WERI-Rb-1 (cell line): ENCODE data around the gene PRSS8.
"Not testable (repeated sequence)": the region's sequence is repeated elsewhere in the genome, so short reads cannot be mapped to it uniquely, and the experiment has no call there.

Experiments used
- DNase-seq: peaks from one replicate; pipeline ENCODE4 v3.0.0-alpha.2; 2020
- H3K27ac ChIP-seq: fragments of 250-450 bp; sonication (Bioruptor Pico); 2 replicates; pipeline ENCODE4 v1.5.1; 2020; ENCODE audit warnings: mild to moderate bottlenecking, moderate library complexity
- H3K27me3 ChIP-seq: fragments of 250-450 bp; sonication (Bioruptor Pico); 2 replicates; pipeline ENCODE4 v1.5.1; 2021; ENCODE audit warnings: mild to moderate bottlenecking, low read depth, moderate library complexity; ENCODE audit not compliant: insufficient read depth, severe bottlenecking
- H3K36me3 ChIP-seq: fragments of 250-450 bp; sonication (Bioruptor Pico); 2 replicates; pipeline ENCODE4 v1.5.1; 2020; ENCODE audit warnings: mild to moderate bottlenecking, moderate library complexity
- H3K4me3 ChIP-seq: 2 replicates; pipeline ENCODE4 v1.5.1; 2011; ENCODE audit warnings: low read depth, mild to moderate bottlenecking, control low read depth, low read length
- H3K9me3 ChIP-seq: fragments of 250-450 bp; sonication (Bioruptor Pico); 2 replicates; pipeline ENCODE4 v1.5.1; 2021; ENCODE audit warnings: mild to moderate bottlenecking, moderate library complexity; ENCODE audit not compliant: severe bottlenecking
- TF ChIP-seq, protein P1 (sequence below): IDR thresholded peaks from 2 replicates; pipeline ENCODE4 v1.5.1; 2011; ENCODE audit warnings: low read depth, mild to moderate bottlenecking, control low read depth, inconsistent platforms, low read length

Gene PRSS8

DNA sequence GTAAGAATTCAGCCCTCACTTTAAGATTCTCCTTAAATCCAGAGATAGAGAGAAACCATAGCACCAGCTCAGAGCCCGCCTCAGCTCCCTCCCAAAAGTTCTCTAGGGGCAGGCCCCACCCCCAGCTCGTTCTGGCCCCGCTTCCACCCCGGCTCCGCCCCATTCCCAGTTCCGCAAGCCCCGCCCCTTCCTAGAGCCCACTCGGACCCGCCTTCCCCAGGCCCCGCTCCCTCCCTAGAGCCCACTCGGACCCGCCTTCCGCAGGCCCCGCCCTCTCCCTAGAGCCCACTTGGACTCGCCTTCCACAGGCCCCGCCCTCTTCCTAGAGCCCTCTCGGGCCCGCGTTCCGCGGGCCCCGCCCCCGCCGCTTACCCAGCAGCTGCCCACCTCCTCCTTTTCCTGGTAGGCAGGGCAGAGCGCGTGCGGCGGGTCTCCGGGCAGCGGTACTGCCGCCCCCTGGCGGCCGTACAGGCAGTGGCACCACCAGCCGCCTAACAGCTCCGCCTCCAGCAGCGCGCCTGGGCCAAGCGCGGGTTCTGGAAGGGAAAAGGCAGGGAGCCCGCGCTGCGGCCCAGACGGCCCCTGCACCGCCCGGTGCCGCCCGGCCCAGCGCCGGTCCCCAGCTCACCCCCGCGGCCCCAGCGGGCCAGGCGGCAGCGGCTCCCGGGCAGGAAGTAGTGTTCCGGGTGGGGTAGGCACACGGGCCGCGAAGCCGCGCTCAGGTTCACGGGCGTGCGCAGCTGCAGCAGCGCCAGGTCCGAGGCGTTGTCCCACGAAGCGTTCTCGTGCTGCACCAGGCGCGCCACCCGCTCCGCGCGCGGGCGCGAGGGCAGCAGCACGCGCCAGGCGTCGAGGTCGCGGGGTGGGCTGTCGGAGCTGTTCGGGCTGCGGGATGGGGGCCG, 6.8 kb upstream of the PRSS8 start:
- Histone ChIP-seq H3K36me3 (no peaks in the 10 kb centered on the region), H3K27me3 (no peaks in the 10 kb centered on the region), H3K4me3 (peak overlapping the region; percentile 28), H3K9me3 (no peaks in the 10 kb centered on the region), H3K27ac (peak overlapping the region; percentile 74)
- peak; percentile 99 for DNase-seq
- TF ChIP-seq, protein P1, sequence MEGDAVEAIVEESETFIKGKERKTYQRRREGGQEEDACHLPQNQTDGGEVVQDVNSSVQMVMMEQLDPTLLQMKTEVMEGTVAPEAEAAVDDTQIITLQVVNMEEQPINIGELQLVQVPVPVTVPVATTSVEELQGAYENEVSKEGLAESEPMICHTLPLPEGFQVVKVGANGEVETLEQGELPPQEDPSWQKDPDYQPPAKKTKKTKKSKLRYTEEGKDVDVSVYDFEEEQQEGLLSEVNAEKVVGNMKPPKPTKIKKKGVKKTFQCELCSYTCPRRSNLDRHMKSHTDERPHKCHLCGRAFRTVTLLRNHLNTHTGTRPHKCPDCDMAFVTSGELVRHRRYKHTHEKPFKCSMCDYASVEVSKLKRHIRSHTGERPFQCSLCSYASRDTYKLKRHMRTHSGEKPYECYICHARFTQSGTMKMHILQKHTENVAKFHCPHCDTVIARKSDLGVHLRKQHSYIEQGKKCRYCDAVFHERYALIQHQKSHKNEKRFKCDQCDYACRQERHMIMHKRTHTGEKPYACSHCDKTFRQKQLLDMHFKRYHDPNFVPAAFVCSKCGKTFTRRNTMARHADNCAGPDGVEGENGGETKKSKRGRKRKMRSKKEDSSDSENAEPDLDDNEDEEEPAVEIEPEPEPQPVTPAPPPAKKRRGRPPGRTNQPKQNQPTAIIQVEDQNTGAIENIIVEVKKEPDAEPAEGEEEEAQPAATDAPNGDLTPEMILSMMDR = peak; percentile 91

DNA sequence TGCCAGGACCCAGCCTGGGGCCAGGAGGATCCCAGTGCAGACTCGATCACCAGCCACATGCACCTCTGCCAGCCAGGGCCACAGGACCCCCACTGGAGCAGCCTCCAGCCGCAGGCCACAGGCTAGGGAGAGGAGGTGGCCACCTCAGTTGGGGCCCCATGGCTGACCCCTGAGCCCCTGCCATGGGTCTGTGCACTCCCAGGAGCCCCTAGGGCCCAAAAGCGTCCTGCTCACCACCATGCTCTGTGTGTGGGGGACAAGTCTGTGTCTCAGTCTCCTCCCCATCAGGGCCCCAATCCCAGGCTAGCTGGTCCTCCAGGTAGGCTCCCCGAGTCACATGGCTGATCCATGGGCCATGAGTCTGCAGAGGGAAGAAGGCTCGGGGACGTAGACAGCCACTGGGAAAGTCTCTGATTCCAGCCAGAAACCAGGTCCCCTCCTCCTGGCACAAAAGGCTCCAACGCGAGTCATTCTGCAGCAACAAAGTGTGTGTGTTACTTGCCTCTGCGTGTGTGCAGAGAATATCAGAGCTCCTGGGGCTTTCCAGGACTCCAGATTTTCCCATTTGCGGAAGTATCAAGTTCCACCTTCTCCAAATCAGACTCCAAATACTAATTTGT, 6.1 kb upstream of the PRSS8 start:
- no peaks in the 10 kb centered on the region for H3K9me3 ChIP-seq
- H3K27ac ChIP-seq = peak overlapping the region; percentile 74
- no peak for DNase-seq
- H3K27me3 ChIP-seq = no peaks in the 10 kb centered on the region
- H3K4me3 ChIP-seq = peak overlapping the region; percentile 28
- TF ChIP-seq, protein P1 = no peak
- H3K36me3 ChIP-seq = no peaks in the 10 kb centered on the region

DNA sequence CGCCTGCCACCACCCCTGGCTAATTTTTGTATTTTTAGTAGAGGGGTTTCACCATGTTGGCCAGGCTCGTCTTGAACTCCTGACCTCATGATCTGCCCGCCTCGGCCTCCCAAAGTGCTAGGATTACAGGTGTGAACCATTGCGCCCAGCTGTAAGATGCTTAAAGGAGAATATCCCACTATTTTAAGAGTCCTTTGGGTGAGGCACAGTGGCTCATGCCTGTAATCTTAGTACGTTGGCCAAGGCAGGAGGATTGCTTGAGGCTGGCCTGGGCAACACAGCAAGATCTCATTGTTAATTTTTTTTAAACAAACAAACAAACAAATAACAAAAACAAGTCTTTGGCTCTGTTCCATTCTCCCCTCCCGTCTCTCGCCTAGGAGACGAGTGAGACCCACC, 5.5 kb upstream of the PRSS8 start:
- H3K27ac ChIP-seq, H3K4me3 ChIP-seq, H3K9me3 ChIP-seq, H3K36me3 ChIP-seq, H3K27me3 ChIP-seq, DNase-seq: not testable (repeated sequence)

DNA sequence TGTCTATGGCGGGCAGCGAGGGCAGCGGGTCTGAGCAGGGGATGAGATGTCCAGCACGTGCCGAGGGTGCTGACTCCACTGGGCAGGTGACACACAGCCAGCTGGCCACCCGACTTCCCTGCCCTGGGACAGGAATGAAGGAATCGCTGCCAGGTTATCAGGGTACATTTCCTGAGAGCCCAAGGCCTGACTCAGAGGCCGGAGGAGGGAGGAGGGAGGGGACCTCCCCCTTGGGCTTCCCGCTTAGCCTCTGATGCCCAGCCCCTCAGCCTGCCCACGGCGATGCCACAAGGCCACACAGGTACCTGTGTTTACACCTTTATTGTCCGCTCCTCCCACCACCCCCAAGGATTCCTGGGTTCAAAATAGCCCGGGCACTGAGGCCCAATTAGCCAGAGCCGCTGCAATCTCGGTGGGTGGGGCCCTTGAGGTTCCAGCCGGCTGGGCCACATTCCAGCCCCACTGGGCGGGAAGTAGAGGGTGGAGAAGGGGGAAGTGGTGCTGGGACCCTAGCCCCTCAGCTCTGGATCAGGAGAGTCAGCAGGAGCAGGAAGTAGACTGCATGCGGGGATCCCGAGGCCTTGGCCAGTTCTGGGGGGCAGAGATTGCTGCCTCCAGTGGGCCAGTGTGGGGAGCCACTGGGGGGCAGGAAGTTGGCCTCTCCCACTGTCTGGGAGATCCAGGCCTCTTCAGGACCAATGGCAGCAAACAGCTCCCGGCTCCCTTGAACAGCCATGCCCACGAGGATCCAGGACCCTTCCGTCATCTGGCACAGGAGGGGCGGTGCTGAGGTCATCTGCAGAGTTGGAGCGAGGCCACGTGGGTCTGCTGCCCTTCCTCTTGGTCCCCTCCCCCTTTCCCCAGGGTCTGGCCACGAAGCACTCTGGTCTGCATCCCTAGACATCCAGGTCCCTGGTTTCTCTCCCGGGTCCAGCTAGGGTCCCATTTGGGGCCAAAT, 3.4 kb upstream of the PRSS8 start:
- Histone ChIP-seq H3K27ac (no peak overlapping the region), H3K9me3 (no peaks in the 10 kb centered on the region), H3K4me3 (no peak overlapping the region), H3K36me3 (no peaks in the 10 kb centered on the region), H3K27me3 (no peaks in the 10 kb centered on the region)
- DNase-seq = no peak
- TF ChIP-seq, protein P1 = no peak

DNA sequence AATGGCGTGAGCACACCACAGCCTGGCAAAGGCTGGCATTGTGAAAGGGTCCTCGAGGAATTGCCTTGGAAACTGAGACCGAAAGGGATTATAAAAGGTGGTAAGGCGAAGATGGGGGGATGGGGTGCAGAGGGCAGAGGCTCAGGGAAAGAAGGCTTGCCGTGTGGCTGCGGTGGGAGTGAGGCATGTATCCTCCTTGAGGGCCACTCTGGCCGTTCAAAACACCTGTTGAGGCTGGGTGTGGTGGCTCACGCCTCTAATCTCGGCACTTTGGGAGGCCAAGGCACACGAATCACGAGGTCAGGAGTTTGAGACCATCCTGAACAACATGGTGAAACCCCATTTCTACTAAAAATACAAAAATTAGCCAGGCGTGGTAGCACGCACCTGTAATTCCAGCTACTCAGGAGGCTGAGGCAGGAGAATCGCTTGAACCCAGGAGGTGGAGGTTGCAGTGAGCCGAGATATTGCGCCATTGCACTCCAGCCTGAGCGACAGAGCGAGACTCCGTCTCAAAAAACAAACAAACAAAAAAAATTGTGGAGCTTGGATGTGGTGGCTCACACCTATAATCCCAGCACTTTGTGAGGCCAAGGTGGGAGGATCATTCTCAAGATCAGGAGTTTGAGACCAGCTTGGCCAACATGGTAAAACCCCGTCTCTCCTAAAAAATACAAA, 1.4 kb upstream of the PRSS8 start:
- peaks cover 12% of the 10 kb centered on the region; the same call in 1 of the 2 replicates for H3K36me3 ChIP-seq
- H3K27me3 ChIP-seq, DNase-seq, H3K27ac ChIP-seq, H3K4me3 ChIP-seq, H3K9me3 ChIP-seq: not testable (repeated sequence)

DNA sequence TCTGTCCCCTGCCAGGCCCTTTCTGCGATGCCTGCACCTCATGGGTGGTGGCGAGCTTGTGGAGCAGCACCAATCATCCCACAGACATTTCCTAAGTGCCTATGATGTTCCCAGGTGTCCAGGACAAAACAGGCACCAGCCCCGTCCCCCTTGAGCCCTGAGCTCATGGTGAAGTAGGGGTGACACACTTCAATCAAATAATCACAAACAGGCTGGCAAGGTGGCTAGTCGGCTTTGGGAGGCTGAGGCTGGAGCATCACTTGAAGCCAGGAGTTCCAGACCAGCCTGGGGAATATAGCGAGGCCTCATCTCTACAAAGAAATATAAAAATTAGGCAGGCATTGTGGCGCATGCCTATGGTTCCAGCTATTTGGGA, 748 bp upstream of the PRSS8 start:
- H3K27me3 ChIP-seq = no peaks in the 10 kb centered on the region
- no peak overlapping the region for H3K27ac ChIP-seq
- H3K9me3 ChIP-seq = no peaks in the 10 kb centered on the region
- DNase-seq = no peak
- peaks cover 18% of the 10 kb centered on the region for H3K36me3 ChIP-seq
- TF ChIP-seq, protein P1 = no peak
- H3K4me3 ChIP-seq = no peak overlapping the region
